A549 treated with Mapracorat at 1 μM for 4 hours (cell line): ENCODE measurements around the gene ALS2. TPM values are rescaled to one million over a fixed set of nuclear protein-coding genes. Genes with fewer than 3 reads are reported as not detected.

Source experiments
- total RNA-seq: library from RNA; stranded (reverse); fragments of 200-300 nt; extraction: Qiagen RNA extraction; gene quantifications from 5 replicates; pipeline ENCODE4 v1.2.3, GENCODE V29; 2022

Gene ALS2
- total RNA-seq, result 9.9 to 12.9 TPM (median 10.0 TPM) in 5 replicates

DNA sequence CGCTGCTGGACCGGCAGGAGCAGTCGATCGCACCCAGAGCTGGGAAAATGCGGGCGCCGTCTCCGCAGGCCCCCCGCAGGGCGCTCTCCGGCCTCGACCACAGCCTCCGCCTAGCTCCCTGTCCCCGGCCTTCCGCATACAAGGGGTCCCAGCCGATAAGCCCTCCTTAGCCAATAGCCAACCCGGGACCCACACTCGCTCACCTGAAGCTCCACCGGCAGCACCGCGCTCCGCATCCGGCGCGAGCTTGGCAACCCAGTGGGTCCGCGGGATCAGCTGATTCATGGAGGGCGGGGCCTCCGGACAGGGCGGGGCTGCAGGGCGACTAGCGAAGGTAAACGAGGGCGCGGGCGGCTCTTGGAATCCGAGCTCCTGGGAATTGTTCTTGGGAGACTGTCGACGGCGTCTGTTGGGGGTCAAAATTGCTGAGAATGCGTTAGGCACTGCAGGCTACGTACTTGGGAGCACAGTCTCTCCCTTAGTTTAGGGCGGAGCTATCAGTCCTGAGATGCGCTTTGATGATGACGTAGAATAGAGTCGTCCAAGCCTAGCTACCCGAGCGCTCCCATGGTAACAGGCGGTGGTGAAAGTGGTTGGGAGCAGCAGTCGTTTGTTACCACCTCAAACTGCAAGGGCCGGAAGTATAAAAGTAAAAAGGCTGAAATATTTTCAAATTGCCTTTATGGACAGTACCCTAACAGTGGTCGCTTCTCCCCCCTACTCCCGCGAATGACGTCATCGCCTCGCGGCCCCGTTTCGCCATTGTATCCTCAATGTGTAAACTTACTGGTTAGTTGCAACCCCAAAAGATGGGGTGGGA lies at the start of gene ALS2:
Gene ALS2 (minus strand): TSS at position 260 of the 820 bp plus-strand sequence. CDS start 12,048 bp downstream, outside the sequence.

GRCh38 chr2:201806442-201807170 lies 25.9 kb upstream of the ALS2 start, which contains the start of gene CDK15:
TSS of gene CDK15 (plus strand) at chr2:201806537. CDS start at chr2:201806665, 128 bp downstream.

DNA sequence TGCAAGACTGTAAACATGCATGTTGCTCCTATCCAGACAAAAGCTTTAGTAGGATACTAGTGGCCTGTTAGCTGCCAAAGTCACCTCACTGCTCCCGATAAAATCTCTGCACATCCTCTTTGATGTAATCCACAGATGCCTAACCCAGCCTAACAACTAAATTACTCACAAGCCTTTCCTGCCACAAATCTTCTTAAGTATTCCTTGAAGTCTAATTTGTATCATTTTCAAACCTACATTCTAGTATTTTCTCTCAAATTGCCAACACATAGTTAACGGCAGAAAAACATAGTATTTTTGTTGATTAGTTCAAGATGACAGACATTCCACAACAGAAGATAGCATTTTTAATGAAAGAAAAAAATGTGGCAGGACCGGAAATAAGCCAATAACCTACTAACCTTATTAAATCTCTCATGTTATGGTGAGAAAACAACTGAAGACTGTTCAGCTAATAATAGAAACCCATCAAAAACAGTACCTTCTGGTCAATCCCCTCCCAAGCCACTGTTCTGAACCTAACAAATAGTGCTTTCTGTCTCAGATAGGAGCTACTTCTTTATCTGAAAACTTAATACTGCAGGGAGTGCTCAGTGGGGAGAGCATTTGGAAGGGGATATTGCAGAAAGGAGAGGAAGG lies 82.0 kb downstream of the ALS2 start, which contains the start of gene MPP4:
Gene MPP4 (minus strand): TSS at position 57 of the 639 bp plus-strand sequence. CDS start 4,690 bp downstream, outside the sequence.

Other genes starting within 250 kb of the ALS2 start
- 16.7 to 21.6 TPM (median 20.3 TPM) in 5 replicates for gene TMEM237, start 137.4 kb downstream of the ALS2 start, total RNA-seq
- 0.09 to 0.10 TPM in 2 of 5 replicates, not detected in the others for gene MPP4, start 82.3 kb downstream of the ALS2 start, total RNA-seq
- gene CDK15, start 25.6 kb upstream of the ALS2 start, total RNA-seq, result not detected in 5 replicates